Lower lobe of right lung (tissue), 2 donors: ENCODE data around the gene CADPS2. TPM values are rescaled to one million over a fixed set of nuclear protein-coding genes. Genes with fewer than 3 reads are reported as not detected.

Experiments used
- ATAC-seq, 2 donors: fragments of 200-7000 bp; cut with Tn5 transposase; one replicate each; pipeline ENCODE4 v1.9.1; 2020 to 2022; ENCODE audit warnings: mild to moderate bottlenecking in 2 of 2, moderate library complexity in 2 of 2
- DNase-seq: peaks from one replicate; pipeline ENCODE4 v3.0.0-alpha.2; 2020
- H3K27ac ChIP-seq: fragments of 200-600 bp; one replicate; pipeline ENCODE4 v1.8.0; 2022
- H3K27me3 ChIP-seq: fragments of 200-600 bp; one replicate; pipeline ENCODE4 v1.8.0; 2022; ENCODE audit warnings: low read depth
- H3K36me3 ChIP-seq: fragments of 200-600 bp; one replicate; pipeline ENCODE4 v1.8.0; 2022; ENCODE audit warnings: mild to moderate bottlenecking
- H3K4me1 ChIP-seq: fragments of 200-600 bp; one replicate; pipeline ENCODE4 v1.8.0; 2022
- H3K4me3 ChIP-seq: fragments of 200-600 bp; one replicate; pipeline ENCODE4 v1.8.0; 2022; ENCODE audit warnings: mild to moderate bottlenecking
- H3K9me3 ChIP-seq: fragments of 200-600 bp; one replicate; pipeline ENCODE4 v1.8.0; 2022
- intact Hi-C: fragments of 100-400 bp; cut with DNase I; formaldehyde crosslinking; loops from one replicate; pipeline ENCODE4 v1.11.0; 2022
- total RNA-seq: library from RNA; stranded (reverse); fragmentation: NEBNext Ultra II Directional; extraction: Animal tissue kit (Norgen Biotek cat#: 25700); gene quantifications from one replicate; pipeline ENCODE4 v1.2.1, GENCODE V29; 2021
- TF ChIP-seq, protein P1 (sequence below): fragments of 200-600 bp; IDR thresholded peaks from one replicate; pipeline ENCODE4 v1.8.0; 2022; ENCODE audit warnings: antibody characterized with exemption, mild to moderate bottlenecking
- donor health status: DM: no; HTN: yes; CAD: no; lungs with severe emphysema.

Gene CADPS2
- total RNA-seq, 1 donor from 2014 or later = 41.1 TPM

GRCh38 chr7:122352454-122352853 is 533.8 kb downstream of the CADPS2 start:
- H3K4me1 ChIP-seq = no peaks in the 10 kb centered on the region
- no peaks in the 10 kb centered on the region for H3K36me3 ChIP-seq
- intact Hi-C loops = no loop called here
- no peak overlapping the region for H3K27ac ChIP-seq
- TF ChIP-seq, protein P1, sequence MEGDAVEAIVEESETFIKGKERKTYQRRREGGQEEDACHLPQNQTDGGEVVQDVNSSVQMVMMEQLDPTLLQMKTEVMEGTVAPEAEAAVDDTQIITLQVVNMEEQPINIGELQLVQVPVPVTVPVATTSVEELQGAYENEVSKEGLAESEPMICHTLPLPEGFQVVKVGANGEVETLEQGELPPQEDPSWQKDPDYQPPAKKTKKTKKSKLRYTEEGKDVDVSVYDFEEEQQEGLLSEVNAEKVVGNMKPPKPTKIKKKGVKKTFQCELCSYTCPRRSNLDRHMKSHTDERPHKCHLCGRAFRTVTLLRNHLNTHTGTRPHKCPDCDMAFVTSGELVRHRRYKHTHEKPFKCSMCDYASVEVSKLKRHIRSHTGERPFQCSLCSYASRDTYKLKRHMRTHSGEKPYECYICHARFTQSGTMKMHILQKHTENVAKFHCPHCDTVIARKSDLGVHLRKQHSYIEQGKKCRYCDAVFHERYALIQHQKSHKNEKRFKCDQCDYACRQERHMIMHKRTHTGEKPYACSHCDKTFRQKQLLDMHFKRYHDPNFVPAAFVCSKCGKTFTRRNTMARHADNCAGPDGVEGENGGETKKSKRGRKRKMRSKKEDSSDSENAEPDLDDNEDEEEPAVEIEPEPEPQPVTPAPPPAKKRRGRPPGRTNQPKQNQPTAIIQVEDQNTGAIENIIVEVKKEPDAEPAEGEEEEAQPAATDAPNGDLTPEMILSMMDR = no peak
- H3K9me3 ChIP-seq = no peaks in the 10 kb centered on the region
- no peak overlapping the region for H3K4me3 ChIP-seq
- H3K27me3 ChIP-seq = no peaks in the 10 kb centered on the region
- no peak for DNase-seq
- no peak for ATAC-seq

DNA sequence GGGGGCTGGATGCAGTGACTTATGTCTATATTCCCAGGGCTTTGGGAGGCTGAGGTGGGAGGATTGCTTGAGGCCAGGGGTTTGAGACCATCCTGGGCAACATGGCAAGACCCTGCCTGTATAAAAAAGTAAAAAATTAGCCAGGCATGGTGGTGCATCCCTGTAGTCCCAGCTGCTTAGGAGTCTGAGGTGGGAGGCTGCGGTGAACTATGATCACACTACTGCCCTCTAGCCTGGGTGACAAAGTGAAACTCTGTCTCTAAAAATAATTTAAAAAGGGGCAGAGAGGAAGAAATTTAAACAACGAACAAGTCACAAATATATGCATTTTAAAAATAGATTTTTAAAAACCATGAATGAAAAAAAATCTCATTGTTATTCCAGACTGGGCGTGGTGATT is 535.6 kb downstream of the CADPS2 start:
- no peaks in the 10 kb centered on the region for H3K9me3 ChIP-seq
- no peaks in the 10 kb centered on the region for H3K36me3 ChIP-seq
- H3K4me1 ChIP-seq = no peaks in the 10 kb centered on the region
- no peak for DNase-seq
- H3K27ac ChIP-seq = no peak overlapping the region
- no peaks in the 10 kb centered on the region for H3K27me3 ChIP-seq
- TF ChIP-seq, protein P1 = no peak
- no peak overlapping the region for H3K4me3 ChIP-seq
- ATAC-seq = no peak
- intact Hi-C loops = no loop called here

GRCh38 chr7:122344303-122344620 is 542.0 kb downstream of the CADPS2 start:
- no peaks in the 10 kb centered on the region for H3K9me3 ChIP-seq

DNA sequence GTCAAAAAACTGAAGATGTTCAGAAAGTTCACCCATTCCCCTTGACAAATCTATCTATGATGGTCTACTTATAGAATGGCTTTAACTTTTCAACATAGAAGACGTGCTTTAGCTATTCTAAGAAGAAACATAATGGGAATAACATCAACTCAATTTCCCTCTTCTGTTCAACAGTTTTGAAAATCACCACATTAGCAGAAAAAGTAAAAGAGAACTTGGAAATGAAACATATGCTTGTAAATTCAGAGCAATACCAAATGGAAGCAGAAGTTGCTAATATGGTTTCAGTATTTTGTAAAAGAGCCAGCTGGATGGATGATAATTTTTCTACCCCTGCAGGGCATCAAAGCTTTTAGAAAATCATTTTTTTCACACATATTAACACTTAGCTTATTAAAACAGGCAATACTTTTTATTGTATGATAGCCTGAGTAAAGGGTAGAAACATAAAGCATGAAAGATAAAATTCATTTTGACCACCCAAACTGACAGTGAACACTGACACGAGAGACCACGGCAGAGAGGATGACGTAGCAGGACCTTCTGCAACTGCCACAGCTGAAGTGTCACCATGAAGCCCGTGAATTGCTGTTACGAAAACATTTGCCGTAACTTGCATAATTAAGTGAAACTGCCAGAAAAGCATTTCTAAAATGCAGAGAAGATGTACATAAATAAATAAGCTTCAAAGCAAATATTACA is 542.5 kb downstream of the CADPS2 start:
- no peak overlapping the region for H3K27ac ChIP-seq
- ATAC-seq = no peak
- intact Hi-C loops = no loop called here

More at GRCh38 chr7:122344303-122344620, 542.0 kb downstream of the CADPS2 start:
- H3K27ac ChIP-seq = no peak overlapping the region
- DNase-seq = no peak
- no peaks in the 10 kb centered on the region for H3K4me1 ChIP-seq
- peaks cover 6% of the 10 kb centered on the region for H3K36me3 ChIP-seq
- no peak overlapping the region for H3K4me3 ChIP-seq
- no peak for ATAC-seq
- no peaks in the 10 kb centered on the region for H3K27me3 ChIP-seq
- intact Hi-C loops = no loop called here
- TF ChIP-seq, protein P1 = no peak

GRCh38 chr7:122340427-122340826 is 545.8 kb downstream of the CADPS2 start:
- peaks cover 6% of the 10 kb centered on the region for H3K36me3 ChIP-seq
- no peak overlapping the region for H3K4me3 ChIP-seq
- intact Hi-C loops = no loop called here
- H3K4me1 ChIP-seq = no peaks in the 10 kb centered on the region
- H3K27me3 ChIP-seq = no peaks in the 10 kb centered on the region
- TF ChIP-seq, protein P1 = no peak
- H3K27ac ChIP-seq = no peak overlapping the region
- H3K9me3 ChIP-seq = no peaks in the 10 kb centered on the region
- DNase-seq (no peak), ATAC-seq (no peak)

More for the DNA sequence above, 542.5 kb downstream of the CADPS2 start:
- peaks cover 6% of the 10 kb centered on the region for H3K36me3 ChIP-seq
- H3K9me3 ChIP-seq = no peaks in the 10 kb centered on the region
- DNase-seq = no peak
- TF ChIP-seq, protein P1 = no peak
- H3K4me3 ChIP-seq = no peak overlapping the region
- no peaks in the 10 kb centered on the region for H3K4me1 ChIP-seq
- H3K27me3 ChIP-seq = no peaks in the 10 kb centered on the region
